Endothelial cell of umbilical vein (primary cell): ENCODE data around the gene SAMD14.

Experiments
- EZH2 ChIP-seq: IDR thresholded peaks from 2 replicates; pipeline ENCODE4 v1.6.1; 2012; ENCODE audit warnings: borderline replicate concordance, low read depth, mild to moderate bottlenecking, moderate library complexity, low read length, inconsistent platforms; ENCODE audit not compliant: severe bottlenecking
- POLR2A ChIP-seq: IDR thresholded peaks from 2 replicates; pipeline ENCODE4 v1.6.1; 2012; ENCODE audit warnings: low read depth, mild to moderate bottlenecking, control low read depth, low read length
- TF ChIP-seq, protein P1 (sequence below), 2 donors: IDR thresholded peaks; 1 replicate in 1 of 2; 2 replicates in 1 of 2; pipeline ENCODE4 v1.5.1; 2011; ENCODE audit warnings: low read length in 2 of 2, mild to moderate bottlenecking in 2 of 2, moderate library complexity in 2 of 2, control low read depth in 1 of 2, inconsistent platforms in 1 of 2, low read depth in 1 of 2; ENCODE audit not compliant: insufficient read depth in 1 of 2; ENCODE audit errors: extremely low read depth in 1 of 2

DNA sequence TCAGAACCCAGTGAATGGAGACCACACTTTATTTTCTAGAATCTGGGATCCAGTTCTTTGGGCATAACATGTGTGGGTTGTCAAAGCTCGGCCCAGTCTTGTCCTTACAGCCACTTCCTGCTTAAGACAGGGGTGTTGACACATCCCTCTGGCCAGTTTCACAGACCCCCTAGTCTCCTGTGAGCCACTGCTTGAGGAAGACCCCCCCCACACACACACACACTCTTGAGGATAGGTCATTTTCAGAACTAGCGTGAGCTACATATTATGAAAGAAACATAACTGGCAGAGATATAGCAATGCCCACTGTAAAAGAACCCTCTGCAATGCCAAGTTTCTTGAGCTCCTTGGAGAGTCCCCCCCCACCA is 38.1 kb downstream of the SAMD14 start:
- no peak for TF ChIP-seq POLR2A
- TF ChIP-seq EZH2: no peak
- TF ChIP-seq, protein P1, sequence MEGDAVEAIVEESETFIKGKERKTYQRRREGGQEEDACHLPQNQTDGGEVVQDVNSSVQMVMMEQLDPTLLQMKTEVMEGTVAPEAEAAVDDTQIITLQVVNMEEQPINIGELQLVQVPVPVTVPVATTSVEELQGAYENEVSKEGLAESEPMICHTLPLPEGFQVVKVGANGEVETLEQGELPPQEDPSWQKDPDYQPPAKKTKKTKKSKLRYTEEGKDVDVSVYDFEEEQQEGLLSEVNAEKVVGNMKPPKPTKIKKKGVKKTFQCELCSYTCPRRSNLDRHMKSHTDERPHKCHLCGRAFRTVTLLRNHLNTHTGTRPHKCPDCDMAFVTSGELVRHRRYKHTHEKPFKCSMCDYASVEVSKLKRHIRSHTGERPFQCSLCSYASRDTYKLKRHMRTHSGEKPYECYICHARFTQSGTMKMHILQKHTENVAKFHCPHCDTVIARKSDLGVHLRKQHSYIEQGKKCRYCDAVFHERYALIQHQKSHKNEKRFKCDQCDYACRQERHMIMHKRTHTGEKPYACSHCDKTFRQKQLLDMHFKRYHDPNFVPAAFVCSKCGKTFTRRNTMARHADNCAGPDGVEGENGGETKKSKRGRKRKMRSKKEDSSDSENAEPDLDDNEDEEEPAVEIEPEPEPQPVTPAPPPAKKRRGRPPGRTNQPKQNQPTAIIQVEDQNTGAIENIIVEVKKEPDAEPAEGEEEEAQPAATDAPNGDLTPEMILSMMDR (IDR thresholded peaks at IDR 0.05; ENCODE audit: extremely low read depth in 1 of 2, insufficient read depth in 1 of 2, low read depth in 1 of 2, low read length in 2 of 2): no peak
